Adrenal gland (tissue), 5 donors: ENCODE results near the gene PTGES3L.

Experiments used
- POLR2A ChIP-seq, 2 donors: fragments of 450-650 bp; IDR thresholded peaks; one replicate each; pipeline ENCODE4 v1.6.1; 2017; ENCODE audit warnings: antibody characterized with exemption in 2 of 2, mild to moderate bottlenecking in 2 of 2, moderate library complexity in 1 of 2
- TF ChIP-seq, protein P1 (sequence below), 6 experiments: fragments of 450-650 bp in 4 of 6; fragments of 200-600 bp in 2 of 6; sonication (generic) in 1 of 6; IDR thresholded peaks; 1 replicate in 5 of 6; 2 replicates in 1 of 6; pipeline versions ENCODE4 v1.5.1 to v1.8.0; 2016 to 2021; ENCODE audit warnings: antibody characterized with exemption in 6 of 6, mild to moderate bottlenecking in 2 of 6, moderate library complexity in 1 of 6
- donor health status: DM: no; HTN: no; CAD: no.

DNA sequence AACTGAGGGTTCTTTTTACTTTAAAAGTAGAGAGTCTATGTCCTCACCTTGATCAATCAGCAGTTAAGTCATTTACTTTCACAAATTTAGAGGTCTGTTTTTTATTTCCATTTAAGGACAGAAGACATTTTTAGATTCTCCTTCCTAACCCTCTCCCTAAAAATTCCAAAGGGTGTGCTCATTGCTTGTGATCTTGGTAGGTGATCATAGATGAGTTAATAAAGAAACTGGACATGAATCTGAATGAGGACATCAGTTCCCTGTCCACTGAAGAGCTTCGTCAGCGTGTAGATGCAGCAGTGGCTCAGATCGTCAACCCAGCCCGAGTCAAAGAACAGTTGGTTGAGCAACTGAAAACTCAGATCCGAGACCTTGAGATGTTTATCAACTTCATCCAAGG, 9.3 kb upstream of the PTGES3L start:
- TF ChIP-seq, protein P1, sequence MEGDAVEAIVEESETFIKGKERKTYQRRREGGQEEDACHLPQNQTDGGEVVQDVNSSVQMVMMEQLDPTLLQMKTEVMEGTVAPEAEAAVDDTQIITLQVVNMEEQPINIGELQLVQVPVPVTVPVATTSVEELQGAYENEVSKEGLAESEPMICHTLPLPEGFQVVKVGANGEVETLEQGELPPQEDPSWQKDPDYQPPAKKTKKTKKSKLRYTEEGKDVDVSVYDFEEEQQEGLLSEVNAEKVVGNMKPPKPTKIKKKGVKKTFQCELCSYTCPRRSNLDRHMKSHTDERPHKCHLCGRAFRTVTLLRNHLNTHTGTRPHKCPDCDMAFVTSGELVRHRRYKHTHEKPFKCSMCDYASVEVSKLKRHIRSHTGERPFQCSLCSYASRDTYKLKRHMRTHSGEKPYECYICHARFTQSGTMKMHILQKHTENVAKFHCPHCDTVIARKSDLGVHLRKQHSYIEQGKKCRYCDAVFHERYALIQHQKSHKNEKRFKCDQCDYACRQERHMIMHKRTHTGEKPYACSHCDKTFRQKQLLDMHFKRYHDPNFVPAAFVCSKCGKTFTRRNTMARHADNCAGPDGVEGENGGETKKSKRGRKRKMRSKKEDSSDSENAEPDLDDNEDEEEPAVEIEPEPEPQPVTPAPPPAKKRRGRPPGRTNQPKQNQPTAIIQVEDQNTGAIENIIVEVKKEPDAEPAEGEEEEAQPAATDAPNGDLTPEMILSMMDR (IDR thresholded peaks at IDR 0.05), result no peak
- no peak for TF ChIP-seq POLR2A (IDR thresholded peaks at IDR 0.05)
